ENCODE data around the gene RAB7B. TPM values are rescaled to one million over a fixed set of nuclear protein-coding genes. Genes with fewer than 3 reads are reported as not detected.

Gene RAB7B
- total RNA-seq, 1 experiment from 2014 or later: 0.22 TPM

DNA sequence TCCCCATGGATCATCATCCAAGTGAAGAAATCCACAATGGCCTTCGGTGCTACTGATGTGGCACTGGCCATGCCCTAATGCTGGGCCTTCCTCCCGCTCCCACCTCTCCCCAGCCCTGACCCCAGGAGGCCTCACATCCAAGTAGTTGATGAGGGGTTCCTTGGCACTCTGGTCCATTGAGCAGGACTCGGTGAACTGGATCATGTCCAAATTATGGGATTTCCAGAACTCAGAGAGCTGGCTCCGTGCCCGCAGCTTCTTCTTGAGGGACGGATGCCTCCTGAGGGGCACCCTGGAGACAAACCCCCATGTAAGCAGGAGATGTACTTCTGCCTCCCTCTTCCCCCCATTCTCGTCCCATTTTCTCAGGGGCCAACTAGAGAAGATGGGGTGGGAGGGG lies 19.6 kb upstream of the RAB7B start (continued):
- no peak for TF ChIP-seq ZFX (IDR thresholded peaks at IDR 0.05)
- TF ChIP-seq SP1 (IDR thresholded peaks at IDR 0.05; ENCODE audit: low read depth): no peak
- TF ChIP-seq EGR1 (IDR thresholded peaks at IDR 0.05; ENCODE audit: low read depth): no peak
- no peak for TF ChIP-seq RAD21 (IDR thresholded peaks at IDR 0.05; ENCODE audit: low read depth)
- no peak for TF ChIP-seq TCF7L2 (IDR thresholded peaks at IDR 0.05; ENCODE audit: borderline replicate concordance, extremely low read depth, insufficient read depth, insufficient read length)
- TF ChIP-seq, protein P1, sequence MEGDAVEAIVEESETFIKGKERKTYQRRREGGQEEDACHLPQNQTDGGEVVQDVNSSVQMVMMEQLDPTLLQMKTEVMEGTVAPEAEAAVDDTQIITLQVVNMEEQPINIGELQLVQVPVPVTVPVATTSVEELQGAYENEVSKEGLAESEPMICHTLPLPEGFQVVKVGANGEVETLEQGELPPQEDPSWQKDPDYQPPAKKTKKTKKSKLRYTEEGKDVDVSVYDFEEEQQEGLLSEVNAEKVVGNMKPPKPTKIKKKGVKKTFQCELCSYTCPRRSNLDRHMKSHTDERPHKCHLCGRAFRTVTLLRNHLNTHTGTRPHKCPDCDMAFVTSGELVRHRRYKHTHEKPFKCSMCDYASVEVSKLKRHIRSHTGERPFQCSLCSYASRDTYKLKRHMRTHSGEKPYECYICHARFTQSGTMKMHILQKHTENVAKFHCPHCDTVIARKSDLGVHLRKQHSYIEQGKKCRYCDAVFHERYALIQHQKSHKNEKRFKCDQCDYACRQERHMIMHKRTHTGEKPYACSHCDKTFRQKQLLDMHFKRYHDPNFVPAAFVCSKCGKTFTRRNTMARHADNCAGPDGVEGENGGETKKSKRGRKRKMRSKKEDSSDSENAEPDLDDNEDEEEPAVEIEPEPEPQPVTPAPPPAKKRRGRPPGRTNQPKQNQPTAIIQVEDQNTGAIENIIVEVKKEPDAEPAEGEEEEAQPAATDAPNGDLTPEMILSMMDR (IDR thresholded peaks at IDR 0.05 in 2 of 3, conservative IDR thresholded peaks at IDR 0.05 in 1 of 3; ENCODE audit: borderline replicate concordance in 1 of 3, insufficient read depth in 1 of 3, low read depth in 2 of 3, low read length in 2 of 3): no peak

GRCh38 chr1:206021626-206022365 lies 18.6 kb upstream of the RAB7B start:
- no TSS peak for BruUV-seq (replicated peaks)
- no peaks in the 10 kb centered on the region for H3K9me3 ChIP-seq (ENCODE audit: control insufficient read depth in 1 of 2, insufficient read depth in 1 of 2, low read depth in 1 of 2, low read length in 2 of 2)
- RAD21 ChIA-PET (ENCODE audit: low non-redundant PET in 1 of 2, low total read pairs in 2 of 2, uncharacterized antibody in 2 of 2, unreplicated experiment in 2 of 2): no interaction called here
- intact Hi-C loops (cut with micrococcal nuclease): no loop called here
- TF ChIP-seq EZH2 (IDR thresholded peaks at IDR 0.05) (no peak), FOSL1 (IDR thresholded peaks at IDR 0.05; ENCODE audit: low read depth) (no peak), EGR1 (IDR thresholded peaks at IDR 0.05; ENCODE audit: low read depth) (no peak), YY1 (IDR thresholded peaks at IDR 0.05; ENCODE audit: extremely low read depth, insufficient replicate concordance, low read depth, low read length) (no peak)
- TF ChIP-seq, protein P2, sequence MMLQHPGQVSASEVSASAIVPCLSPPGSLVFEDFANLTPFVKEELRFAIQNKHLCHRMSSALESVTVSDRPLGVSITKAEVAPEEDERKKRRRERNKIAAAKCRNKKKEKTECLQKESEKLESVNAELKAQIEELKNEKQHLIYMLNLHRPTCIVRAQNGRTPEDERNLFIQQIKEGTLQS (IDR thresholded peaks at IDR 0.05): no peak
- TF ChIP-seq, protein P3, sequence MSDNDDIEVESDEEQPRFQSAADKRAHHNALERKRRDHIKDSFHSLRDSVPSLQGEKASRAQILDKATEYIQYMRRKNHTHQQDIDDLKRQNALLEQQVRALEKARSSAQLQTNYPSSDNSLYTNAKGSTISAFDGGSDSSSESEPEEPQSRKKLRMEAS (IDR thresholded peaks at IDR 0.05): no peak
- TF ChIP-seq, protein P4, sequence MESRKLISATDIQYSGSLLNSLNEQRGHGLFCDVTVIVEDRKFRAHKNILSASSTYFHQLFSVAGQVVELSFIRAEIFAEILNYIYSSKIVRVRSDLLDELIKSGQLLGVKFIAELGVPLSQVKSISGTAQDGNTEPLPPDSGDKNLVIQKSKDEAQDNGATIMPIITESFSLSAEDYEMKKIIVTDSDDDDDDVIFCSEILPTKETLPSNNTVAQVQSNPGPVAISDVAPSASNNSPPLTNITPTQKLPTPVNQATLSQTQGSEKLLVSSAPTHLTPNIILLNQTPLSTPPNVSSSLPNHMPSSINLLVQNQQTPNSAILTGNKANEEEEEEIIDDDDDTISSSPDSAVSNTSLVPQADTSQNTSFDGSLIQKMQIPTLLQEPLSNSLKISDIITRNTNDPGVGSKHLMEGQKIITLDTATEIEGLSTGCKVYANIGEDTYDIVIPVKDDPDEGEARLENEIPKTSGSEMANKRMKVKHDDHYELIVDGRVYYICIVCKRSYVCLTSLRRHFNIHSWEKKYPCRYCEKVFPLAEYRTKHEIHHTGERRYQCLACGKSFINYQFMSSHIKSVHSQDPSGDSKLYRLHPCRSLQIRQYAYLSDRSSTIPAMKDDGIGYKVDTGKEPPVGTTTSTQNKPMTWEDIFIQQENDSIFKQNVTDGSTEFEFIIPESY (IDR thresholded peaks at IDR 0.05; ENCODE audit: extremely low read depth, insufficient replicate concordance, low read length): no peak
- H3K9ac ChIP-seq (ENCODE audit: low read length): no peak overlapping the region
- no peaks in the 10 kb centered on the region for H3K27me3 ChIP-seq (ENCODE audit: insufficient read depth, low read length)
- CTCF ChIA-PET: interaction anchor here (1.8 kb wide), 1 partner anchor 8 kb away, joined by 6 read pairs; no protein-coding TSS in a partner anchor
- DNase-seq (ENCODE audit: low read depth, low spot score) (no peak), ATAC-seq (no peak; the same call in 1 of the 2 replicates)
- H3K4me1 ChIP-seq (ENCODE audit: control insufficient read depth in 1 of 2, insufficient read depth in 2 of 2, low read length in 2 of 2): peaks cover 5 to 18% of the 10 kb centered on the region in 2 experiments; a peak in 2 of 4 replicates
- H3K36me3 ChIP-seq (ENCODE audit: control insufficient read depth in 1 of 2, insufficient read depth in 2 of 2, low read length in 2 of 2): no peaks in the 10 kb centered on the region
- H3K4me2 ChIP-seq (ENCODE audit: low read length): peak overlapping the region; percentile 53
- H4K20me1 ChIP-seq (ENCODE audit: insufficient read depth): no peaks in the 10 kb centered on the region
- no peak overlapping the region for H3K4me3 ChIP-seq (replicated peaks in 1 of 2; ENCODE audit: low read depth in 1 of 2, low read length in 2 of 2)
- no peaks in the 10 kb centered on the region for H3K9me2 ChIP-seq (ENCODE audit: insufficient read depth)
- no peaks in the 10 kb centered on the region for H3K79me2 ChIP-seq (ENCODE audit: insufficient read depth, low read length)
- no peak overlapping the region for H2AFZ ChIP-seq (ENCODE audit: low read depth, low read length, poor library complexity, severe bottlenecking)
- POLR2A ChIA-PET: no interaction called here
- no peak overlapping the region for H3K27ac ChIP-seq (ENCODE audit: low read depth, low read length)
